Common myeloid progenitor, CD34-positive (primary cell): ENCODE data around the gene ZW10. TPM values are rescaled to one million over a fixed set of nuclear protein-coding genes. Genes with fewer than 3 reads are reported as not detected.

ENCODE experiments used
- CTCF ChIA-PET: fragments of 350-600 bp; sonication (Branson Sonifier 250); formaldehyde crosslinking; loops from one replicate; lab custom pipeline; 2021; ENCODE audit warnings: antibody characterized with exemption; lab: Charles Lee
- POLR2A ChIA-PET: fragments of 350-600 bp; sonication (Branson Sonifier 250); formaldehyde crosslinking; loops from one replicate; lab custom pipeline; 2021; ENCODE audit warnings: antibody characterized with exemption; lab: Charles Lee
- DNase-seq, 3 donors: peaks; one replicate each; pipeline versions ENCODE4 v3.0.0 to v3.0.0-alpha.2; 2013
- H3K27ac ChIP-seq, 2 experiments: 1 replicate in 1 of 2; 2 replicates in 1 of 2; pipeline ENCODE4 v1.7.0; 2013; ENCODE audit warnings: inconsistent platforms in 2 of 2, low read length in 2 of 2, mild to moderate bottlenecking in 2 of 2, low read depth in 1 of 2, moderate library complexity in 1 of 2; ENCODE audit not compliant: severe bottlenecking in 2 of 2, insufficient read depth in 1 of 2, poor library complexity in 1 of 2
- H3K27me3 ChIP-seq, 5 experiments: replicated peaks in 2 of 5; 1 replicate in 3 of 5; 2 replicates in 2 of 5; pipeline versions ENCODE4 v1.6.1 to v1.7.0; 2013; ENCODE audit warnings: low read length in 4 of 5, mild to moderate bottlenecking in 2 of 5, moderate library complexity in 2 of 5, inconsistent platforms in 1 of 5; ENCODE audit not compliant: insufficient read depth in 5 of 5, control insufficient read depth in 4 of 5
- H3K36me3 ChIP-seq, 4 experiments: 1 replicate in 2 of 4; 2 replicates in 2 of 4; pipeline versions ENCODE4 v1.6.1 to v1.7.0; 2013; ENCODE audit warnings: low read length in 3 of 4, control low read depth in 1 of 4, mild to moderate bottlenecking in 1 of 4; ENCODE audit not compliant: control insufficient read depth in 4 of 4, insufficient read depth in 4 of 4
- H3K4me1 ChIP-seq, 4 experiments: 1 replicate in 3 of 4; 2 replicates in 1 of 4; pipeline versions ENCODE4 v1.6.1 to v1.7.1; 2013; ENCODE audit warnings: low read length in 3 of 4, mild to moderate bottlenecking in 3 of 4, control low read depth in 1 of 4, inconsistent platforms in 1 of 4, moderate library complexity in 1 of 4; ENCODE audit not compliant: control insufficient read depth in 4 of 4, insufficient read depth in 4 of 4; ENCODE audit errors: control extremely low read depth in 1 of 4
- H3K4me3 ChIP-seq, 7 experiments: 1 replicate in 4 of 7; 2 replicates in 3 of 7; pipeline versions ENCODE4 v1.5.1 to v1.7.0; 2013; ENCODE audit warnings: mild to moderate bottlenecking in 7 of 7, low read length in 6 of 7, moderate library complexity in 6 of 7, inconsistent platforms in 2 of 7, low read depth in 2 of 7, control low read depth in 1 of 7; ENCODE audit not compliant: insufficient read depth in 4 of 7, control insufficient read depth in 1 of 7; ENCODE audit errors: extremely low read depth in 1 of 7
- H3K9me3 ChIP-seq, 5 experiments: 1 replicate in 4 of 5; 2 replicates in 1 of 5; pipeline versions ENCODE4 v1.6.1 to v1.7.1; 2013; ENCODE audit warnings: low read length in 4 of 5, mild to moderate bottlenecking in 2 of 5, inconsistent platforms in 1 of 5, low read depth in 1 of 5, moderate library complexity in 1 of 5; ENCODE audit not compliant: control insufficient read depth in 4 of 5, insufficient read depth in 2 of 5; ENCODE audit errors: control extremely low read depth in 1 of 5
- WGBS: methylation state at CpG from one replicate; pipeline ENCODE4 v1.1.5; 2013; ENCODE audit not compliant: insufficient coverage; 5-methylcytosine and 5-hydroxymethylcytosine counted together
- polyA plus RNA-seq: library from polyadenylated mRNA; unstranded; fragments of 120-200 nt; gene quantifications from one replicate; pipeline ENCODE4 v1.2.1, GENCODE V29; 2013

Gene ZW10
- polyA plus RNA-seq = 13.9 TPM

GRCh38 chr11:113773416-113774173, at the start of gene ZW10:
Gene ZW10 (minus strand): TSS chr11:113773692. CDS start chr11:113773666, 26 bp downstream.
- Histone ChIP-seq H3K27me3 (peaks cover 0 to 3% (median 0%) of the 10 kb centered on the region in 5 experiments), H3K4me1 (peaks cover 0 to 18% (median 3%) of the 10 kb centered on the region in 4 experiments), H3K9me3 (no peaks in the 10 kb centered on the region), H3K27ac (peak within 1 kb of the TSS; percentile 83 to 95), H3K4me3 (peak within 1 kb of the TSS; percentile 94 to 99 (median 97)), H3K36me3 (peaks cover 0 to 6% (median 2%) of the 10 kb centered on the region in 4 experiments)
- WGBS = under 1% methylated on average over 42 of the region's 46 CpGs
- peak; percentile 96 to 98 (median 97) for DNase-seq
- ChIA-PET POLR2A (no interaction called here), CTCF (interaction anchor here (1.0 kb wide), 1 partner anchor 309 kb away, joined by 3 read pairs; no protein-coding TSS in a partner anchor)

GRCh38 chr11:113818426-113818825, 44.9 kb upstream of the ZW10 start:
- Histone ChIP-seq H3K9me3 (no peaks in the 10 kb centered on the region), H3K27ac (no peak overlapping the region), H3K27me3 (no peaks in the 10 kb centered on the region), H3K36me3 (peaks cover 11 to 38% (median 18%) of the 10 kb centered on the region in 4 experiments), H3K4me1 (no peaks in the 10 kb centered on the region), H3K4me3 (no peak overlapping the region)
- WGBS = 100% methylated on average over 2 of the region's 3 CpGs
- no peak for DNase-seq
- CTCF ChIA-PET = no interaction called here
- POLR2A ChIA-PET = no interaction called here

GRCh38 chr11:113817626-113818025, 44.1 kb upstream of the ZW10 start:
- 100% methylated on average over 4 of the region's 6 CpGs for WGBS
- Histone ChIP-seq H3K4me1 (no peaks in the 10 kb centered on the region), H3K4me3 (no peak overlapping the region), H3K9me3 (no peaks in the 10 kb centered on the region), H3K27me3 (no peaks in the 10 kb centered on the region), H3K36me3 (peaks cover 8 to 41% (median 15%) of the 10 kb centered on the region in 4 experiments), H3K27ac (no peak overlapping the region)
- POLR2A ChIA-PET = no interaction called here
- DNase-seq = no peak
- CTCF ChIA-PET = no interaction called here

GRCh38 chr11:113817162-113817561, 43.7 kb upstream of the ZW10 start:
- WGBS = 100% methylated on average over 1 of the region's 1 CpG
- H3K36me3 ChIP-seq = peaks cover 8 to 37% (median 13%) of the 10 kb centered on the region in 4 experiments
- H3K4me1 ChIP-seq = no peaks in the 10 kb centered on the region
- no peak overlapping the region for H3K4me3 ChIP-seq
- no peak overlapping the region for H3K27ac ChIP-seq
- POLR2A ChIA-PET = no interaction called here
- no peak for DNase-seq
- H3K9me3 ChIP-seq = no peaks in the 10 kb centered on the region
- no peaks in the 10 kb centered on the region for H3K27me3 ChIP-seq
- CTCF ChIA-PET = no interaction called here

GRCh38 chr11:113814181-113814580, 40.7 kb upstream of the ZW10 start:
- H3K27me3 ChIP-seq = no peaks in the 10 kb centered on the region
- H3K27ac ChIP-seq = no peak overlapping the region
- DNase-seq = no peak
- peaks cover 0 to 22% (median 4%) of the 10 kb centered on the region in 4 experiments for H3K36me3 ChIP-seq
- no peaks in the 10 kb centered on the region for H3K4me1 ChIP-seq
- ChIA-PET CTCF (no interaction called here), POLR2A (no interaction called here)
- no peak overlapping the region for H3K4me3 ChIP-seq
- H3K9me3 ChIP-seq = no peaks in the 10 kb centered on the region

- Histone ChIP-seq H3K9me3 (no peaks in the 10 kb centered on the region), H3K27me3 (no peaks in the 10 kb centered on the region), H3K36me3 (peaks cover 6 to 33% (median 14%) of the 10 kb centered on the region in 4 experiments), H3K27ac (no peak overlapping the region), H3K4me1 (no peaks in the 10 kb centered on the region), H3K4me3 (no peak overlapping the region)
- CTCF ChIA-PET = interaction anchor here (4.2 kb wide), 1 partner anchor 453 kb away, joined by 37 read pairs; no protein-coding TSS in a partner anchor
- DNase-seq = no peak
- WGBS = 100% methylated on average over 1 of the region's 2 CpGs
- POLR2A ChIA-PET = no interaction called here
Observed at GRCh38 chr11:113808931-113809330, 35.4 kb upstream of the ZW10 start.

GRCh38 chr11:113806406-113806805, 32.9 kb upstream of the ZW10 start:
- peak; percentile 8 to 21 (median 19) for DNase-seq
- CTCF ChIA-PET = interaction anchor here (1.2 to 4.2 kb wide), 5 partner anchors 9 to 455 kb away, joined by 4 to 37 read pairs (median 5); partner anchors contain the start of gene HTR3B
- POLR2A ChIA-PET = no interaction called here

More at GRCh38 chr11:113806406-113806805, 32.9 kb upstream of the ZW10 start:
- H3K36me3 ChIP-seq = peaks cover 9 to 44% (median 20%) of the 10 kb centered on the region in 4 experiments
- H3K4me3 ChIP-seq = no peak overlapping the region
- H3K9me3 ChIP-seq = no peaks in the 10 kb centered on the region
- no peaks in the 10 kb centered on the region for H3K27me3 ChIP-seq
- no CpG with 5 or more reads among the region's 2 CpGs for whole genome bisulfite sequencing
- H3K4me1 ChIP-seq = no peaks in the 10 kb centered on the region
- H3K27ac ChIP-seq = no peak overlapping the region
